Measurements from ENCODE around the gene MCF2L.
"Not testable (repeated sequence)": the region's sequence is repeated elsewhere in the genome, so short reads cannot be mapped to it uniquely, and the experiment has no call there.

MCF2L gene

GRCh38 chr13:113076681-113077401, 107.8 kb downstream of the MCF2L start:
- TF ChIP-seq CTCF (IDR thresholded peaks at IDR 0.05; ENCODE audit: low read depth, low read length): no peak
- H3K4me3 ChIP-seq (ENCODE audit: low read depth, low read length): no peak overlapping the region

- no peak for TF ChIP-seq CTCF (IDR thresholded peaks at IDR 0.05; ENCODE audit: low read depth, low read length)
- H3K4me3 ChIP-seq (ENCODE audit: low read depth, low read length): no peak overlapping the region
These were observed 108.5 kb downstream of the MCF2L start for GRCh38 chr13:113077566-113077952.

- H3K4me3 ChIP-seq (ENCODE audit: low read depth, low read length): no peak overlapping the region
- TF ChIP-seq CTCF (IDR thresholded peaks at IDR 0.05; ENCODE audit: low read depth, low read length): no peak
These were observed 109.2 kb downstream of the MCF2L start for GRCh38 chr13:113077953-113078901.

GRCh38 chr13:113078902-113079780, 110.1 kb downstream of the MCF2L start:
- no peak overlapping the region for H3K4me3 ChIP-seq (ENCODE audit: low read depth, low read length)
- no peak for TF ChIP-seq CTCF (IDR thresholded peaks at IDR 0.05; ENCODE audit: low read depth, low read length)

GRCh38 chr13:113079781-113080080, 110.7 kb downstream of the MCF2L start:
- not testable (repeated sequence) for H3K4me3 ChIP-seq (ENCODE audit: low read depth, low read length)

- no peak for TF ChIP-seq CTCF (IDR thresholded peaks at IDR 0.05; ENCODE audit: low read depth, low read length)
- no peak overlapping the region for H3K4me3 ChIP-seq (ENCODE audit: low read depth, low read length)
These were observed 111.4 kb downstream of the MCF2L start for GRCh38 chr13:113080361-113080831.

GRCh38 chr13:113080901-113081521, 112.0 kb downstream of the MCF2L start:
- no peak for TF ChIP-seq CTCF (IDR thresholded peaks at IDR 0.05; ENCODE audit: low read depth, low read length)

More at GRCh38 chr13:113080901-113081521, 112.0 kb downstream of the MCF2L start:
- no peak overlapping the region for H3K4me3 ChIP-seq (ENCODE audit: low read depth, low read length)
